NCI-H2196 (cell line): Measurements from ENCODE around the gene MCF2L2.

Experiments used
- DNase-seq: peaks from one replicate; lab custom pipeline; 2025; ENCODE audit not compliant: unreplicated experiment; lab: John Stamatoyannopoulos, UW

The MCF2L2 gene

GRCh38 chr3:183272791-183273190 is 155.6 kb downstream of the MCF2L2 start:
- DNase-seq = no peak

DNA sequence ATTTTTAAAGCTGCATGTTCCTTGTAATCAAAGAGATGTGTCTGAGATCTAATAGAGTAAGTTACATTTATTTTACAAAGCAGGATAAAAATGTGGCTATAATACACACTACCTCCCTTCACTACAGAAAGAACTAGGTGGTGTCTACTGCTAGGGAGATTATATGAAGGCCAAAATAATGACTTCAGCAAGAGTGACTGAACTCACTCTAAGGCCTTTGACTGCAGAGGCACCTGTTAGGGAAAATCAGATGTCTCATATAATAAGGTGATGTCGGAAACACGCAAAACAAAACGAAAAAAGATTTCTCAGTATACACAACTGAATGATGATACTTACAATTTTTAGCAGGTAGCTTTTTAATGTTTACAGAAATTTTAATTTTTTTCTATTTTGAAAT is 156.3 kb downstream of the MCF2L2 start:
- DNase-seq = no peak

DNA sequence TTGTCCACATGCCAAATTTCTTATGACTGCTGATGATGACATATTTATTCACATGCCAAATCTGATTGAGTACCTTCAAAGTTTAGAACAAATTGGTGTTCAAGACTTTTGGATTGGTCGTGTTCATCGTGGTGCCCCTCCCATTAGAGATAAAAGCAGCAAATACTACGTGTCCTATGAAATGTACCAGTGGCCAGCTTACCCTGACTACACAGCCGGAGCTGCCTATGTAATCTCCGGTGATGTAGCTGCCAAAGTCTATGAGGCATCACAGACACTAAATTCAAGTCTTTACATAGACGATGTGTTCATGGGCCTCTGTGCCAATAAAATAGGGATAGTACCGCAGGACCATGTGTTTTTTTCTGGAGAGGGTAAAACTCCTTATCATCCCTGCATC is 158.1 kb downstream of the MCF2L2 start:
- no peak for DNase-seq

DNA sequence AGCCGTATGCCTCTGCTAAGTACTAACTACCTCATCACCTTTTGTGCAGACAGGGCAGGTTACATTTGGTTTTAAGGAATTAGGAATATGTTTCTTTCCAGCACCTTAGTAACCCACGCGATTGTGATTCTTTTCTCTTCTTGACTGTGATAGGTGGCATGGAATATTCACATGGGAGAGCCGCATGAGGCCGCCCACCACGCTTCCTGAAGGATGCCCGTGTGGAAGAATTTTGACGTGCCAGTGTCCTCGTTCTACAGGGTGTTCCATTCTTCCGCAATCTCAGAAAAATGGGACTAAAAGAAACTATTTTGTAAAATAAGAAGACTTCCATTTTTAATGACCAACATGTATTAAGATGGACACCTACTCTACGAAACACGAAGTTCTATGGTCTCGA is 159.1 kb downstream of the MCF2L2 start:
- DNase-seq = no peak

- DNase-seq = no peak
Measured at GRCh38 chr3:183268366-183268765, 160.1 kb downstream of the MCF2L2 start.

GRCh38 chr3:183267140-183267539 is 161.3 kb downstream of the MCF2L2 start:
- DNase-seq = no peak

DNA sequence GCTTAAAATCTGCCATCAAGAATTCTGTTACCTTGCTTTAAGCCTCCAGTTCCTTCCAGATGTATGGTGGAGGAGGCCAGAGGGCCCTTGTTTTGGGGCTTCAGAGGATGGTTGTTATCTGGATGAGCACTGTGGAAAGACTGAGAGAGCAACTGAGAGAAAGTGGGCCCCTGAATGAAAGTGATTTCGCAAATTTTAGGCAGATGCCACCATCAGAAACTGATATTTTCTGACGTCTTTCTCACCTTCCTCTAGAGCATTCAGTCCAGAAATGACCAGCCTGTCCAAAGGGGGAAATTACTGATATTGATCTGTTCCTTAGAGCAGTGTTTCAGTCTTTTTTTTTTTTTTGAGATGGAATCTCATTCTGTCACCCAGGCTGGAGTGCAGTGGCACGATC is 162.0 kb downstream of the MCF2L2 start:
- no peak for DNase-seq

- peak; percentile 30 for DNase-seq
Measured at GRCh38 chr3:183265834-183266417, 162.5 kb downstream of the MCF2L2 start.

- no peak for DNase-seq
Measured at GRCh38 chr3:183265157-183265642, 163.2 kb downstream of the MCF2L2 start.

GRCh38 chr3:183264268-183264667 is 164.2 kb downstream of the MCF2L2 start:
- no peak for DNase-seq

DNA sequence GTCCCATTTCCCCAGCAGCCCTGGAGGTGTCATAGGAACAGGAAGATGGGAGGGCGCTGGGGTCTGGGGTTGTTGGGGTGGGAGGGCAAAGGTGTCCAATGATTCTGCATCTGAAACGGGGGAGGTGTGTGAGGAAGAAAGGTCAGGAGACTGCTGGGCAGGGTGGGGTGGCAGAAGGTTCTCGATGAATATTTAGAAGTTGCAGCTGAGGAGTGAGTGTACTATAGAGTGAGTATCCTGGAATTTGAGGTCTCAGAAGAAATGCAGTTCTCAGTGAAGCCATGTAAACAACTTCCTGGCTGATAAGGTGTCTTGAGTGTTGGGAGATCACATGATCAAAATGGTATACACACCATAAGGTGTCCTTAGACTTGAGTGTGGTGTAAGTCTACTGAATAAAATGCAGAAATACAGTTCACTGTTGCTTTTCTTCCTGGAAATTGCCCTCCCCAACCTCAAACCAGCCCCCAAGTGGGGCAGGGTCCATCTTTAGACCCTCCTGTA is 165.5 kb downstream of the MCF2L2 start:
- no peak for DNase-seq

DNA sequence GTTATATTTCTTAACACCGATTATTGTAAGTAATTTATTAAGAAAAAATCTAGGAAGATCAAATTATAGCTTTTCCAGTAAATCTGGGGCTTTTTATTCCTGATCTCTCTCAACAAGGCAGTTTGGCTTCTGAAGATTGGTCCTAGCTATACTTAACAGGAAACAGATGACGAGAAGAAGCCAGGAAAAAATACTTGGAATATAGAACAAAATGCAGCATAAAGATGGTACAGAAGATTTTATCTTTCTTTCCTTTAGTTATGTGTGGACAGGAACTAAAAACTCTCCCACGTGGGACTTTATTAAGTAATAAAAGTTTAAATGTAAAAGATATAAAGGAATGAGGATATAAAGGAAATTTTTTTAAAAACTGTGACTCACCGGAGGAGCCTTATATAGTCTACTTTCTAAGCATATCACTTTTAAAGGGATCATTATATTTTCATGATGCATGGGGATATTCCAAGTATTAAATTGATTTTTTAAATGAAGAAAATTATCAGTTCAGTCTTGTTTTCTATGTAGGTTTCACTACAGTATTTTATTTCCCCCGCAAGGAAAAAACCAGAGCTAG is 167.2 kb downstream of the MCF2L2 start:
- DNase-seq = no peak

DNA sequence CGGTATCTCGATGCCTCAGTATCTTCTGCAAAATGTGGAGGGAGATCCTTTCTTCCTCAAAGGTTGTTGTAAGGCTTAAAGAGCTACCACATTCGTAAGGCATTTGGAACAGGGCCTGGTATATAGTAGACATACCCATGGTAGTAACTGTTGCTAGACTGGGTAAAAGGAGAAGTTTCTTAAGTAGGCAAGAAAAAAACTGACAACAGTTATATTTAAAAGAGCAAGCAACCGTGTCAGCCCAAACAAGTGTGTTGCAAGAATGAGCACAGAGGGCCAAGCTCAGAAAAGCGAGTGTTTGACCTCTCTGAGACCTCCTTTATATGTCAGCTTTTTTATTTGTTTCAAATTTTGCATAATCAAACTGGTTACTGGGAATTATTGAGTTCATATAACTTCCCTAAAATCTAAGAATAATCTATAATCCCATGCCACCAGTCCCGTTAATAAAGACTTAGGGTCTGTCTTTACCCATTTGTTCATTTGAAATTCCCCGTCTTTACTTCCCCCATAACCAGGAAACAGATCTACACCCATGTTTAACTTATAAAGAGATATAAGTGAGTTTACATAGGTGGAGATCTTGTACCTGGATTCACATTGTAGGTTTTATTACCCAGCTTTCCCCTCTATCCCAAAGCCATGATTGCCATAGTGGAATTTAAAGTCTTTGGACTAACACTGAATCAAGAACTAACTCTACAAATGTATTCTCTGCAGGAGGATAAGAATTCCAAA is 168.1 kb downstream of the MCF2L2 start:
- DNase-seq = no peak

- DNase-seq = peak; percentile 59
Measured at GRCh38 chr3:183259621-183260020, 168.8 kb downstream of the MCF2L2 start.

- no peak for DNase-seq
Measured at GRCh38 chr3:183259087-183259486, 169.3 kb downstream of the MCF2L2 start.

- no peak for DNase-seq
Measured at GRCh38 chr3:183255348-183255730, 173.1 kb downstream of the MCF2L2 start.

GRCh38 chr3:183254487-183255347 is 173.7 kb downstream of the MCF2L2 start:
- DNase-seq = no peak

- peak; percentile 40 for DNase-seq
Measured at GRCh38 chr3:183253528-183254486, 174.6 kb downstream of the MCF2L2 start.

DNA sequence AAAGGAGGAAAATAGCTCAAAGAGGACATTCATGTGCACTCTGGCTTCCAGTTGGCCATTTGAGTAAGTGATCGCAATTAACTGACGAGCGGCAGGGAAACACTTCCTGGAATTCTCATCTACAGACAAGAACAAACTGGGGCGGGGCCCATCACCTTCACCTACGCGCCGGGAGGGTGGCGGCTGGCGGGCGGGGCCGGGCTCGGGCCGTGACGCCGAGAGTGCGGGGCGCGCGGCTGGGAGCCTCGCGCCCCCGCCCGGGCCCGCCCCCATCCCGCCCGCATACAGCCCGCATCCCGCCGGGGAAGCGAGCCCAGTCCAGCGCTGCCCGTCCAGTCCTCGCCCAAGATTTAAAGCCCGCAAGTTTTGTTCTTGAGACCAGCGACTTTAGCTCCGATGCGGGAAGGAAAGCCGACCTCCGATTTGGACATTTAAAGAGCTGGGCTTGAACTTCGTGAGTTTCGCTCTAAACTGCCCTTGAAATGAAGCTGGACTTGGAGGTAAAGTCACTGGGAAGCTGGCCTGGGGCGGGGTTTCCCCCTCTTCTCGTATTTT is 175.4 kb downstream of the MCF2L2 start, which contains the start of gene B3GNT5:
TSS of gene B3GNT5 (plus strand) at position 281 of the 555 bp plus-strand sequence. CDS start 16,546 bp downstream, outside the sequence.
- DNase-seq = peak; percentile 87
